ENCODE results near the gene PDE8B.

- TF ChIP-seq, protein P1, sequence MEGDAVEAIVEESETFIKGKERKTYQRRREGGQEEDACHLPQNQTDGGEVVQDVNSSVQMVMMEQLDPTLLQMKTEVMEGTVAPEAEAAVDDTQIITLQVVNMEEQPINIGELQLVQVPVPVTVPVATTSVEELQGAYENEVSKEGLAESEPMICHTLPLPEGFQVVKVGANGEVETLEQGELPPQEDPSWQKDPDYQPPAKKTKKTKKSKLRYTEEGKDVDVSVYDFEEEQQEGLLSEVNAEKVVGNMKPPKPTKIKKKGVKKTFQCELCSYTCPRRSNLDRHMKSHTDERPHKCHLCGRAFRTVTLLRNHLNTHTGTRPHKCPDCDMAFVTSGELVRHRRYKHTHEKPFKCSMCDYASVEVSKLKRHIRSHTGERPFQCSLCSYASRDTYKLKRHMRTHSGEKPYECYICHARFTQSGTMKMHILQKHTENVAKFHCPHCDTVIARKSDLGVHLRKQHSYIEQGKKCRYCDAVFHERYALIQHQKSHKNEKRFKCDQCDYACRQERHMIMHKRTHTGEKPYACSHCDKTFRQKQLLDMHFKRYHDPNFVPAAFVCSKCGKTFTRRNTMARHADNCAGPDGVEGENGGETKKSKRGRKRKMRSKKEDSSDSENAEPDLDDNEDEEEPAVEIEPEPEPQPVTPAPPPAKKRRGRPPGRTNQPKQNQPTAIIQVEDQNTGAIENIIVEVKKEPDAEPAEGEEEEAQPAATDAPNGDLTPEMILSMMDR (conservative IDR thresholded peaks at IDR 0.05) = no peak
- TF ChIP-seq EZH2 (IDR thresholded peaks at IDR 0.05; ENCODE audit: low read depth) = no peak
These were observed 243.6 kb downstream of the PDE8B start for GRCh38 chr5:77454123-77454522.
